K562 (cell line): ENCODE measurements around the gene RPS2. TPM values are rescaled to one million over a fixed set of nuclear protein-coding genes. Genes with fewer than 3 reads are reported as not detected.
"Not testable (repeated sequence)": the region's sequence is repeated elsewhere in the genome, so short reads cannot be mapped to it uniquely, and the experiment has no call there.

Experiments
- ATAC-seq: fragments of 200-7000 bp; cut with Tn5 transposase; 3 replicates; pipeline ENCODE4 v1.9.1; 2020; ENCODE audit warnings: moderate library complexity
- BruUV-seq: library from RNA; stranded (reverse); fragments of 400-500 nt; replicated peaks from 2 replicates; lab custom pipeline; 2021; lab: Mats Ljungman, UMichigan
- CTCF ChIA-PET: fragments of 300-600 bp; formaldehyde crosslinking; extraction: SDS; loops from one replicate; lab custom pipeline; 2021; ENCODE audit warnings: low intra/inter-chr PET ratio; lab: Yijun Ruan, JAX
- POLR2A ChIA-PET: fragments of 300-600, 350-650 bp; sonication (Branson Sonifier 250); formaldehyde crosslinking; extraction: SDS; loops from one replicate; lab custom pipeline; 2021; ENCODE audit warnings: antibody characterized with exemption, inconsistent platforms; lab: Yijun Ruan, JAX
- DNase-seq, 4 experiments: peaks; one replicate each; pipeline versions ENCODE4 v3.0.0 to v3.0.0-alpha.2; 2011 to 2018; ENCODE audit warnings: low spot score in 3 of 4, mixed read lengths in 3 of 4; ENCODE audit errors: extremely low read depth in 1 of 4
- FAIRE-seq: peaks from 2 replicates; lab custom pipeline; 2011; peaks lifted over from hg19 to GRCh38; lab: Jason Lieb, UNC
- H2AFZ ChIP-seq: 2 replicates; pipeline ENCODE4 v1.6.0; 2011; ENCODE audit warnings: low read depth, low read length, control low read depth, inconsistent platforms
- H3K27ac ChIP-seq: fragments of 200-600 bp; 3 replicates; pipeline ENCODE4 v1.8.0; 2011; ENCODE audit warnings: low read depth, mild to moderate bottlenecking, control low read depth, inconsistent platforms, low read length, moderate library complexity, mixed read lengths; ENCODE audit errors: extremely low read depth
- H3K27me3 ChIP-seq, 2 experiments: fragments of 300-600 bp in 1 of 2; 2 replicates in 1 of 2; 3 replicates in 1 of 2; pipeline versions ENCODE4 v1.6.0 to v1.8.0; 2011; ENCODE audit warnings: inconsistent platforms in 2 of 2, low read length in 2 of 2, mild to moderate bottlenecking in 1 of 2, mixed read lengths in 1 of 2, moderate library complexity in 1 of 2; ENCODE audit not compliant: control insufficient read depth in 2 of 2, insufficient read depth in 2 of 2
- H3K36me3 ChIP-seq: fragments of 300-600 bp; 3 replicates; pipeline ENCODE4 v1.8.0; 2011; ENCODE audit warnings: mild to moderate bottlenecking, low read length, inconsistent platforms; ENCODE audit not compliant: control insufficient read depth, insufficient read depth
- H3K4me1 ChIP-seq, 2 experiments: fragments of 200-600 bp in 1 of 2; replicated peaks in 1 of 2; 2 replicates in 1 of 2; 3 replicates in 1 of 2; pipeline versions ENCODE4 v1.5.1 to v1.8.0; 2011; ENCODE audit warnings: inconsistent platforms in 2 of 2, low read length in 2 of 2, mild to moderate bottlenecking in 1 of 2, mixed read lengths in 1 of 2, moderate library complexity in 1 of 2; ENCODE audit not compliant: control insufficient read depth in 2 of 2, insufficient read depth in 2 of 2
- H3K4me2 ChIP-seq: 2 replicates; pipeline ENCODE4 v1.6.1; 2011; ENCODE audit warnings: low read length, control low read depth, inconsistent platforms, mixed read lengths; ENCODE audit not compliant: insufficient read depth
- H3K4me3 ChIP-seq: fragments of 200-600 bp; sonication (generic), shearing (Covaris generic); 2 replicates; pipeline ENCODE4 v1.5.1; 2016; ENCODE audit warnings: control low read depth, inconsistent platforms
- H3K79me2 ChIP-seq: fragments of 200-600 bp; 3 replicates; pipeline ENCODE4 v1.8.0; 2011; ENCODE audit warnings: low read length, inconsistent platforms; ENCODE audit not compliant: control insufficient read depth, insufficient read depth
- H3K9ac ChIP-seq, 2 experiments: 2 replicates each; pipeline versions ENCODE4 v1.6.0 to v1.6.1; 2011; ENCODE audit warnings: low read depth in 2 of 2, low read length in 2 of 2, control low read depth in 1 of 2, inconsistent platforms in 1 of 2, mild to moderate bottlenecking in 1 of 2, mixed read lengths in 1 of 2; ENCODE audit not compliant: insufficient read depth in 1 of 2
- H3K9me1 ChIP-seq: one replicate; pipeline ENCODE4 v1.6.0; 2011; ENCODE audit warnings: inconsistent platforms, mild to moderate bottlenecking, low read length, moderate library complexity; ENCODE audit not compliant: control insufficient read depth, insufficient read depth
- H3K9me3 ChIP-seq: replicated peaks from 2 replicates; pipeline ENCODE4 v1.5.1; 2011; ENCODE audit warnings: low read depth, low read length, inconsistent platforms; ENCODE audit not compliant: control insufficient read depth, insufficient read depth
- H4K20me1 ChIP-seq: replicated peaks from 2 replicates; pipeline ENCODE4 v1.6.1; 2011; ENCODE audit warnings: low read length, inconsistent platforms, mixed read lengths; ENCODE audit not compliant: control insufficient read depth, insufficient read depth
- FIP1L1 ChIP-seq: fragments of 200-400 bp; formaldehyde crosslinking; IDR thresholded peaks from 2 replicates; pipeline ENCODE4 v1.6.1; 2018; ENCODE audit warnings: mild to moderate bottlenecking, low read depth, low read length; ENCODE audit not compliant: poor library complexity, severe bottlenecking
- POLR2A ChIP-seq: fragments of 450-650 bp; conservative IDR thresholded peaks from 2 replicates; pipeline ENCODE4 v1.6.1; 2016
- POLR2G ChIP-seq: fragments of 200-400 bp; formaldehyde crosslinking; IDR thresholded peaks from 2 replicates; pipeline ENCODE4 v1.6.1; 2017; ENCODE audit warnings: low read depth, mild to moderate bottlenecking, antibody characterized with exemption, low read length, moderate library complexity
- RBFOX2 ChIP-seq: fragments of 200-400 bp; formaldehyde crosslinking; IDR thresholded peaks from 2 replicates; pipeline ENCODE4 v1.6.1; 2017; ENCODE audit warnings: low read depth, mild to moderate bottlenecking, low read length, moderate library complexity
- SNRNP70 ChIP-seq: fragments of 200-400 bp; formaldehyde crosslinking; optimal IDR thresholded peaks from 2 replicates; pipeline ENCODE3; 2017; ENCODE audit warnings: low read depth, low read length
- WGBS: fragments of 100-300 bp; shearing (Covaris generic); methylation state at CpG from one replicate; pipeline ENCODE4 v1.1.6; 2016; ENCODE audit warnings: low coverage, mixed read lengths; ENCODE audit not compliant: insufficient coverage; ENCODE audit errors: missing lambda C conversion rate; 5-methylcytosine and 5-hydroxymethylcytosine counted together
- in situ Hi-C: fragments of 300-500 bp; cut with MboI; formaldehyde crosslinking; loops from 4 replicates; pipeline ENCODE4 v1.15.0; 2018; ENCODE audit warnings: inconsistent platforms, mixed read lengths
- intact Hi-C: fragments of 100-400 bp; cut with micrococcal nuclease; formaldehyde crosslinking; loops from 2 replicates; pipeline ENCODE4 v1.14.2; 2022
- polyA plus RNA-seq, 8 experiments: library from polyadenylated mRNA; depleted of rRNA in 4 of 8; stranded (reverse) in 5 of 8; unstranded in 3 of 8; fragments of >200 nt; fragmentation: Nextera tagmentation in 2 of 8; fragmentation: Illumina TruSeq in 1 of 8; extraction: Ambion mirVana in 2 of 8; extraction: Trizol in 1 of 8; gene quantifications; 2 replicates each; pipeline versions ENCODE4 v1.2.1 to v1.2.3, GENCODE V29; 2011 to 2014; ENCODE audit warnings: inconsistent platforms in 1 of 8, missing spikeins in 1 of 8
- total RNA-seq, 7 experiments: library from RNA; depleted of rRNA in 6 of 7; stranded (reverse); fragments of >200 nt in 6 of 7; fragmentation: Illumina TruSeq in 2 of 7; extraction: Trizol in 2 of 7; gene quantifications; 2 replicates each; pipeline versions ENCODE4 v1.2.1 to v1.2.3, GENCODE V29; 2011 to 2021; ENCODE audit warnings: low replicate concordance in 1 of 7
- TF ChIP-seq, protein P1 (sequence below): sonication (generic); formaldehyde crosslinking; IDR thresholded peaks from 2 replicates; pipeline ENCODE4 v1.8.0; 2022; ENCODE audit warnings: missing genetic modification reagents, mild to moderate bottlenecking, moderate library complexity, borderline replicate concordance
- TF ChIP-seq, protein P2 (sequence below): sonication (generic); formaldehyde crosslinking; IDR thresholded peaks from 2 replicates; pipeline ENCODE4 v1.8.0; 2022; ENCODE audit warnings: mild to moderate bottlenecking, missing genetic modification reagents, borderline replicate concordance
- TF ChIP-seq, protein P3 (sequence below): sonication (generic); formaldehyde crosslinking; IDR thresholded peaks from 2 replicates; pipeline ENCODE4 v1.8.1; 2023; ENCODE audit warnings: mild to moderate bottlenecking, missing genetic modification reagents

Gene RPS2
- total and polyA plus RNA-seq, 9 of the 15 experiments (the other 6 are each of a cell fraction or from before 2014, with no cell fraction given) = 834 to 4,794 (median 3,793) TPM

DNA sequence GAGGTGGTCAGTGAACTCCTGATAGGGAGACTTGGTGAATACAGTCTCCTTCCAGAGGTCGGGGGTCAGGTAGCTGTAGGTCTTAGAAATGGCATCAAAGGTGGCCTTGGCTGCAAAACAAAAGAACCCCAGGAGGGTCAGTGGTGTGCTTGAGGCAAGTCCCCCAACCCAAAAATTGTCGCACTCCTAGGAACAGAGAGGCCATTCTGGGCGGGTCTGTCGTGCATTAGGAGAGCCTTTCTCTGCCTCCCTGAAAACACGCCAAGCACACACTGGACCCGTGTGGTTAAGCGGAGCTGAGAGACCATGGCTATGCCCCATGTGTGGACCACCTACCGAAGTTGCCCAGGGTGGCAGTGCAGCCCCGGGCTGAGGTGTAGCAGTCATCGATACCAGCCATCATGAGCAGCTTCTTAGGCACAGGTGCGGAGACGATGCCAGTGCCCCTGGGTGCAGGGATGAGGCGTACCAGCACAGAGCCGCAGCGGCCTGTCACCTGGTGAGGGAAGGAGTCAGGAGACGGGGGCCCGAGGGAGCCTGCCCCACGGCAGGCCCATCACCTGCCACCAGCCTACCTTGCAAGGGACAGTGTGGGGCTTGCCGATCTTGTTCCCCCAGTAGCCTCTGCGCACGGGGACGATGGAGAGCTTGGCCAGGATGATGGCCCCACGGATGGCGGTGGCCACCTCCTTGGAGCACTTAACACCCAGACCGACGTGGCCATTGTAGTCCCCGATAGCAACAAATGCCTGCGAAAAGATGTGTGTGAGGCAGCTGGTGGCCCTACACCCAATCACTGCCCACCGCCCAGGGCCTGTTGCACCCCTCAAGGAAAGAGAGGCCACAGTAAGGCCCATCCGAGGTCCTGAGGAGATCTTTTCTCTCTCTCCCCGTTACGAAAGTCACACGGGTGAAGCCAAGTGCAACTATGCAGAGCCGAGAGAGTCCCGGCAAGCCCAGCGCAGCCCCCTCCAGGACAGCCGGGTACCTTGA, 2.2 kb downstream of the RPS2 start:
- 17% methylated on average over 31 of the region's 37 CpGs for WGBS
- peaks cover 75% of the 10 kb centered on the region for H3K79me2 ChIP-seq
- H3K36me3 ChIP-seq = peaks cover 38% of the 10 kb centered on the region
- H3K27me3 ChIP-seq, FAIRE-seq, H2AFZ ChIP-seq, ATAC-seq, in situ Hi-C loops, H3K9me1 ChIP-seq, intact Hi-C loops, H3K9me3 ChIP-seq: not testable (repeated sequence)
- peaks cover 8 to 62% of the 10 kb centered on the region in 2 experiments; a peak in 4 of 5 replicates for H3K4me1 ChIP-seq
- DNase-seq = peak in 1 of 4 experiments; percentile 19
- peak overlapping the region; percentile 93 to 94 for H3K9ac ChIP-seq
- peaks cover 35% of the 10 kb centered on the region for H4K20me1 ChIP-seq
- TSS peak; percentile 85 for BruUV-seq
- peak overlapping the region; percentile 100 for H3K4me2 ChIP-seq
- ChIA-PET CTCF (interaction anchor here (0.7 kb wide), 1 partner anchor 65 kb away, joined by 4 read pairs; no protein-coding TSS in a partner anchor), POLR2A (interaction anchor here (0.9 to 3.9 kb wide), 8 partner anchors 9 to 191 kb away, joined by 3 to 44 read pairs (median 4); partner anchors contain the start of genes EME2, MRPS34, RPL3L and TBL3)
- peak overlapping the region; percentile 89 for H3K4me3 ChIP-seq
- H3K27ac ChIP-seq = peak overlapping the region; percentile 85; the same call in 2 of the 3 replicates
- TF ChIP-seq SNRNP70 = peak; percentile 55
- TF ChIP-seq, protein P1, sequence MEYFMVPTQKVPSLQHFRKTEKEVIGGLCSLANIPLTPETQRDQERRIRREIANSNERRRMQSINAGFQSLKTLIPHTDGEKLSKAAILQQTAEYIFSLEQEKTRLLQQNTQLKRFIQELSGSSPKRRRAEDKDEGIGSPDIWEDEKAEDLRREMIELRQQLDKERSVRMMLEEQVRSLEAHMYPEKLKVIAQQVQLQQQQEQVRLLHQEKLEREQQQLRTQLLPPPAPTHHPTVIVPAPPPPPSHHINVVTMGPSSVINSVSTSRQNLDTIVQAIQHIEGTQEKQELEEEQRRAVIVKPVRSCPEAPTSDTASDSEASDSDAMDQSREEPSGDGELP = peak; percentile 19; the same call in 1 of the 2 replicates
- TF ChIP-seq POLR2G = peak; percentile 72
- peak; percentile 75 for TF ChIP-seq RBFOX2
- peak; percentile 67 for TF ChIP-seq POLR2A
- peak; percentile 21 for TF ChIP-seq FIP1L1
- TF ChIP-seq, protein P2, sequence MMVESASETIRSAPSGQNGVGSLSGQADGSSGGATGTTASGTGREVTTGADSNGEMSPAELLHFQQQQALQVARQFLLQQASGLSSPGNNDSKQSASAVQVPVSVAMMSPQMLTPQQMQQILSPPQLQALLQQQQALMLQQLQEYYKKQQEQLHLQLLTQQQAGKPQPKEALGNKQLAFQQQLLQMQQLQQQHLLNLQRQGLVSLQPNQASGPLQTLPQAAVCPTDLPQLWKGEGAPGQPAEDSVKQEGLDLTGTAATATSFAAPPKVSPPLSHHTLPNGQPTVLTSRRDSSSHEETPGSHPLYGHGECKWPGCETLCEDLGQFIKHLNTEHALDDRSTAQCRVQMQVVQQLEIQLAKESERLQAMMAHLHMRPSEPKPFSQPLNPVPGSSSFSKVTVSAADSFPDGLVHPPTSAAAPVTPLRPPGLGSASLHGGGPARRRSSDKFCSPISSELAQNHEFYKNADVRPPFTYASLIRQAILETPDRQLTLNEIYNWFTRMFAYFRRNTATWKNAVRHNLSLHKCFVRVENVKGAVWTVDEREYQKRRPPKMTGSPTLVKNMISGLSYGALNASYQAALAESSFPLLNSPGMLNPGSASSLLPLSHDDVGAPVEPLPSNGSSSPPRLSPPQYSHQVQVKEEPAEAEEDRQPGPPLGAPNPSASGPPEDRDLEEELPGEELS (CRISPR knock-in tag) = peak; percentile 36; the same call in 1 of the 2 replicates
- TF ChIP-seq, protein P3, sequence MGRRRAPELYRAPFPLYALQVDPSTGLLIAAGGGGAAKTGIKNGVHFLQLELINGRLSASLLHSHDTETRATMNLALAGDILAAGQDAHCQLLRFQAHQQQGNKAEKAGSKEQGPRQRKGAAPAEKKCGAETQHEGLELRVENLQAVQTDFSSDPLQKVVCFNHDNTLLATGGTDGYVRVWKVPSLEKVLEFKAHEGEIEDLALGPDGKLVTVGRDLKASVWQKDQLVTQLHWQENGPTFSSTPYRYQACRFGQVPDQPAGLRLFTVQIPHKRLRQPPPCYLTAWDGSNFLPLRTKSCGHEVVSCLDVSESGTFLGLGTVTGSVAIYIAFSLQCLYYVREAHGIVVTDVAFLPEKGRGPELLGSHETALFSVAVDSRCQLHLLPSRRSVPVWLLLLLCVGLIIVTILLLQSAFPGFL (CRISPR knock-in tag) = 0 out of 2 replicates have a peak, but pooled peaks have one; percentile 28
